GM12878 (cell line): ENCODE data around the gene DCTN2. TPM values are rescaled to one million over a fixed set of nuclear protein-coding genes. Genes with fewer than 3 reads are reported as not detected.
"Not testable (repeated sequence)": the region's sequence is repeated elsewhere in the genome, so short reads cannot be mapped to it uniquely, and the experiment has no call there.

ENCODE experiments used
- ATAC-seq: fragments of 200-7000 bp; cut with Tn5 transposase; 3 replicates; pipeline ENCODE4 v1.9.1; 2020; ENCODE audit warnings: mild to moderate bottlenecking, moderate library complexity
- BruUV-seq: library from RNA; stranded (reverse); fragments of 400-500 nt; replicated peaks from 2 replicates; lab custom pipeline; 2021; lab: Mats Ljungman, UMichigan
- CTCF ChIA-PET: fragments of 300-600 bp; sonication (Branson Sonifier 250); formaldehyde crosslinking; extraction: SDS; loops from one replicate; lab custom pipeline; 2021; ENCODE audit warnings: inconsistent platforms; lab: Yijun Ruan, JAX
- POLR2A ChIA-PET: fragments of 350-600 bp; formaldehyde crosslinking; extraction: SDS; loops from one replicate; lab custom pipeline; 2021; ENCODE audit warnings: inconsistent platforms; lab: Charles Lee
- RAD21 ChIA-PET: fragments of 300-600 bp; sonication (Branson Sonifier 250); formaldehyde crosslinking; loops from one replicate; lab custom pipeline; 2023; ENCODE audit warnings: antibody characterized with exemption; ENCODE audit not compliant: unreplicated experiment; lab: Charles Lee
- SMC1A ChIA-PET: fragments of 300-600 bp; sonication (Branson Sonifier 250); formaldehyde crosslinking; loops from one replicate; lab custom pipeline; 2023; ENCODE audit not compliant: unreplicated experiment, uncharacterized antibody; lab: Charles Lee
- DNase-seq: peaks from one replicate; pipeline ENCODE4 v3.0.0-alpha.2; 2011; ENCODE audit warnings: low read depth, low spot score
- FAIRE-seq: peaks from 3 replicates; lab custom pipeline; 2011; peaks lifted over from hg19 to GRCh38; lab: Jason Lieb, UNC
- H2AFZ ChIP-seq: 2 replicates; pipeline ENCODE4 v1.6.0; 2011; ENCODE audit warnings: low read depth, low read length, control low read depth; ENCODE audit not compliant: control insufficient read depth
- H3K27ac ChIP-seq: 2 replicates; pipeline ENCODE4 v1.5.1; 2011; ENCODE audit warnings: control low read depth; ENCODE audit not compliant: control insufficient read depth, insufficient read depth
- H3K27me3 ChIP-seq, 2 experiments: replicated peaks in 1 of 2; 2 replicates each; pipeline versions ENCODE4 v1.6.0 to v1.6.1; 2011; ENCODE audit warnings: low read length in 1 of 2; ENCODE audit not compliant: control insufficient read depth in 2 of 2, insufficient read depth in 2 of 2
- H3K36me3 ChIP-seq, 2 experiments: 2 replicates each; pipeline ENCODE4 v1.5.1; 2011; ENCODE audit warnings: low read length in 1 of 2; ENCODE audit not compliant: control insufficient read depth in 2 of 2, insufficient read depth in 2 of 2
- H3K4me1 ChIP-seq: 2 replicates; pipeline ENCODE4 v1.6.1; 2011; ENCODE audit warnings: mild to moderate bottlenecking, low read length, moderate library complexity, mixed read lengths; ENCODE audit not compliant: control insufficient read depth, insufficient read depth
- H3K4me2 ChIP-seq: 2 replicates; pipeline ENCODE4 v1.6.0; 2011; ENCODE audit warnings: control low read depth; ENCODE audit not compliant: control insufficient read depth, insufficient read depth
- H3K4me3 ChIP-seq: fragments of 200-600 bp; sonication (generic); 2 replicates; pipeline ENCODE4 v1.5.1; 2016
- H3K79me2 ChIP-seq: 2 replicates; pipeline ENCODE4 v1.6.0; 2011; ENCODE audit warnings: low read length; ENCODE audit not compliant: control insufficient read depth, insufficient read depth
- H3K9ac ChIP-seq: 2 replicates; pipeline ENCODE4 v1.8.0; 2011; ENCODE audit warnings: low read length, control low read depth, mixed read lengths; ENCODE audit not compliant: control insufficient read depth, insufficient read depth
- H3K9me3 ChIP-seq: replicated peaks from 3 replicates; pipeline ENCODE4 v1.5.1; 2011; ENCODE audit warnings: mild to moderate bottlenecking, low read length; ENCODE audit not compliant: control insufficient read depth, insufficient read depth
- H4K20me1 ChIP-seq: 2 replicates; pipeline ENCODE4 v1.6.0; 2011; ENCODE audit not compliant: control insufficient read depth, insufficient read depth
- CREB1 ChIP-seq: IDR thresholded peaks from 2 replicates; pipeline ENCODE4 v1.6.1; 2012; ENCODE audit warnings: low read depth, mild to moderate bottlenecking, inconsistent platforms
- POLR2A ChIP-seq: IDR thresholded peaks from 2 replicates; pipeline ENCODE4 v1.6.1; 2011; ENCODE audit warnings: low read depth, mild to moderate bottlenecking, low read length
- WGBS: methylation state at CpG from one replicate; pipeline ENCODE4 v1.1.6; 2016; ENCODE audit warnings: low lambda C conversion rate; ENCODE audit not compliant: insufficient replicate concordance, insufficient coverage; ENCODE audit errors: missing lambda C conversion rate; 5-methylcytosine and 5-hydroxymethylcytosine counted together
- in situ Hi-C: fragments of 300-500 bp; cut with MboI; formaldehyde crosslinking; loops from 9 replicates; pipeline ENCODE4 v1.14.3; 2018; ENCODE audit warnings: mixed read lengths
- intact Hi-C: fragments of 100-400 bp; cut with micrococcal nuclease; formaldehyde crosslinking; loops from one replicate; pipeline ENCODE4 v1.14.2; 2022; ENCODE audit not compliant: unreplicated experiment
- polyA plus RNA-seq, 11 experiments: library from polyadenylated mRNA; depleted of rRNA in 4 of 11; unstranded in 6 of 11; stranded (reverse) in 5 of 11; fragments of >200 nt; fragmentation: Nextera tagmentation in 4 of 11; fragmentation: Illumina TruSeq in 1 of 11; extraction: Ambion mirVana in 4 of 11; extraction: Trizol in 1 of 11; gene quantifications; 1 replicate in 1 of 11; 2 replicates in 10 of 11; pipeline versions ENCODE4 v1.2.1 to v1.2.3, GENCODE V29; 2011 to 2016; ENCODE audit warnings: inconsistent platforms in 2 of 11, missing spikeins in 2 of 11, low read depth in 1 of 11
- total RNA-seq, 4 experiments: library from RNA; depleted of rRNA in 3 of 4; stranded (reverse); fragments of >200 nt in 3 of 4; fragmentation: Illumina TruSeq in 1 of 4; extraction: Trizol in 1 of 4; gene quantifications; 2 replicates each; pipeline versions ENCODE4 v1.2.1 to v1.2.3, GENCODE V29; 2013 to 2021

DCTN2 gene
- total and polyA plus RNA-seq, 10 of the 15 experiments (the other 5 are each of a cell fraction or from before 2014, with no cell fraction given) = 32.3 to 171 (median 100) TPM

DNA sequence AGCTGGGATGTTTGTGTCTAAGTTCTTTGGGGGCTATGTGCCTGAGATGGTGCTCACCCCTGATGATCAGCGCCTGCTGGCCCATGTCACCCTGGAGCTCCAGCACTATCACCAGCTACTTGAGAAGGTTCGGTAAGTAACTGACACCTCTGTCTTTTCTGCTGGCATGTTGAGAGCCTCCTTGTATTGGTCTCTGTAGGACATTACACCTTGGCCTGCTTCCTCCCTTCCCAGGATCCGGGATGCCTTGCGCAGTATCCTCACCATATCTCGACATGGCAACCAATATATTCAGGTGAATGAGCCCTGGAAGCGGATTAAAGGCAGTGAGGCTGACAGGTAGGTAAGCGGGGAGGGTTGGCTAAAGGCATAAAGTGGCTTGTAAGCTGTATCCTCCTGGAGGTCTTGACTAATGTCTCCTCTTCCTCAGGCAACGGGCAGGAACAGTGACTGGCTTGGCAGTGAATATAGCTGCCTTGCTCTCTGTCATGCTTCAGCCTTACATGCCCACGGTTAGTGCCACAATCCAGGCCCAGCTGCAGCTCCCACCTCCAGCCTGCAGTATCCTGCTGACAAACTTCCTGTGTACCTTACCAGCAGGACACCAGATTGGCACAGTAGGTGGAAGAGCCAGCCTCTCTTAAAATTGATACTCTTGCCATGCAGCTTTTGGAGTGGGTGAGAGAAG, 32.1 kb downstream of the DCTN2 start:
- intact Hi-C loops (no loop called here), in situ Hi-C loops (no loop called here)
- ATAC-seq (no peak), FAIRE-seq (no peak), DNase-seq (no peak)
- POLR2A ChIA-PET = interaction anchor here (0.9 kb wide), 1 partner anchor 9 kb away, joined by 3 read pairs; no protein-coding TSS in a partner anchor
- SMC1A ChIA-PET = interaction anchor here (2.2 kb wide), 1 partner anchor 18 kb away, joined by 6 read pairs; no protein-coding TSS in a partner anchor
- TF ChIP-seq CREB1 (no peak), POLR2A (peak; percentile 66; the same call in 1 of the 2 replicates)
- Histone ChIP-seq H3K27me3 (no peaks in the 10 kb centered on the region), H3K27ac (no peak overlapping the region), H3K9ac (no peak overlapping the region), H3K36me3 (peaks cover 35 to 49% of the 10 kb centered on the region in 2 experiments), H3K4me1 (no peaks in the 10 kb centered on the region; the same call in 1 of the 2 replicates), H2AFZ (no peak overlapping the region), H3K79me2 (peaks cover 22% of the 10 kb centered on the region), H3K4me3 (no peak overlapping the region), H3K9me3 (no peaks in the 10 kb centered on the region), H4K20me1 (peaks cover 4% of the 10 kb centered on the region; the same call in 1 of the 2 replicates), H3K4me2 (no peak overlapping the region)
- RAD21 ChIA-PET = no interaction called here
- 95% methylated on average over 9 of the region's 9 CpGs for WGBS
- CTCF ChIA-PET = interaction anchor here (1.3 to 1.5 kb wide), 3 partner anchors 10 to 38 kb away, joined by 3 to 4 read pairs (median 3); no protein-coding TSS in a partner anchor
- BruUV-seq = no TSS peak

DNA sequence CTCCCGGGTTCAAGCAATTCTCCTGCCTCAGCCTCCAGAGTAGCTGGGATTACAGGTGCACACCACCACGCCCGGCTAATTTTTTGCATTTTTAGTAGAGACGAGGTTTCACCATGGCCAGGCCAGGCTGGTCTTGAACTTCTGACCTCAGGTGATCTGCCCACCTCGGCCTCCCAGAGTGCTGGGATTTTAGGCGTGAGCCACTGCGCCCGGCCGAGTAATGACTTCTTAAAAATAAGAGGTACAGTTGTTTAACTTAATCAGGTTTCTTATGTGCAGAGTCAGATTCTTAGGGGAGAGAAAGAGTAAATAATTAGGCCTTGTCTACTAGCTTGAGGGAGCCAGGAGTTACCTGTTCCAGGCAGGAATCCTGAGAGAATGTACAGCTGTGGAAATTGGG, 32.7 kb downstream of the DCTN2 start:
- RAD21 ChIA-PET, DNase-seq, FAIRE-seq, H2AFZ ChIP-seq, intact Hi-C loops, H3K4me2 ChIP-seq, in situ Hi-C loops, H3K4me3 ChIP-seq, H3K4me1 ChIP-seq, H3K9ac ChIP-seq, H3K9me3 ChIP-seq, ATAC-seq, H3K27ac ChIP-seq, H4K20me1 ChIP-seq, H3K27me3 ChIP-seq, BruUV-seq: not testable (repeated sequence)
- CTCF ChIA-PET = interaction anchor here (1.3 kb wide), 1 partner anchor 37 kb away, joined by 3 read pairs; no protein-coding TSS in a partner anchor
- SMC1A ChIA-PET = interaction anchor here (2.2 kb wide), 1 partner anchor 17 kb away, joined by 6 read pairs; no protein-coding TSS in a partner anchor
- POLR2A ChIA-PET = interaction anchor here (0.7 kb wide), 1 partner anchor 1176 kb away, joined by 3 read pairs; no protein-coding TSS in a partner anchor
- WGBS = 97% methylated on average over 9 of the region's 9 CpGs
- H3K36me3 ChIP-seq = peaks cover 35 to 49% of the 10 kb centered on the region in 2 experiments
- peaks cover 16% of the 10 kb centered on the region for H3K79me2 ChIP-seq

DNA sequence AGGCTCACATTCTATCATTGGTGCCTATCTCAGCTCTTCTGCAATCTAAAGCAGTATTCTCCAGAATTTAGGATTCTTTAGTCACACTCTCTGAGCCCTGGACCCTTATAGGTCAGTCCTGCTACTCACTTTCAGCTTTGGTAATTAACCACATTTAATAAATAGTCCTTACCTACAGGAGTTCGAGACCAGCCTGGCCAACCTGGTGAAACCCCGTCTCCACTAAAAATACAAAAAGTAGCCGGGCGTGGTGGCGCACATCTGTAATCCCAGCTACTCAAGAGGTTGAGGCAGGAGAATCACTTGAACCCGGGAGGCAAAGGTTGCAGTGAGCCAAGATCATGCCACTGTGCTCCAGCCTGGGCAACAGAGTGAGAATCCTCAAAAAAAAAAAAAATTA, 33.3 kb downstream of the DCTN2 start:
- not testable (repeated sequence) for ATAC-seq
- POLR2A ChIA-PET = interaction anchor here (0.6 to 0.7 kb wide), 2 partner anchors 43 to 1176 kb away, joined by 3 read pairs; no protein-coding TSS in a partner anchor

More for the DNA sequence above, 33.3 kb downstream of the DCTN2 start:
- H3K4me3 ChIP-seq, H4K20me1 ChIP-seq, FAIRE-seq, H3K9ac ChIP-seq, intact Hi-C loops, H3K27me3 ChIP-seq, SMC1A ChIA-PET, H3K27ac ChIP-seq, H3K4me1 ChIP-seq, RAD21 ChIA-PET, H3K9me3 ChIP-seq, H2AFZ ChIP-seq, in situ Hi-C loops, BruUV-seq, H3K4me2 ChIP-seq, DNase-seq: not testable (repeated sequence)
- H3K36me3 ChIP-seq = peaks cover 35 to 49% of the 10 kb centered on the region in 2 experiments
- WGBS = 95% methylated on average over 6 of the region's 6 CpGs
- CTCF ChIA-PET = interaction anchor here (1.3 kb wide), 1 partner anchor 36 kb away, joined by 3 read pairs; no protein-coding TSS in a partner anchor
- H3K79me2 ChIP-seq = peaks cover 10% of the 10 kb centered on the region
